ENCODE measurements around the gene MAN1C1.

Gene MAN1C1

GRCh38 chr1:25792115-25792514 is 175.5 kb downstream of the MAN1C1 start:
- DNase-seq: no peak

GRCh38 chr1:25793585-25794170 is 177.1 kb downstream of the MAN1C1 start:
- DNase-seq: no peak

GRCh38 chr1:25794325-25794724 is 177.7 kb downstream of the MAN1C1 start:
- DNase-seq: no peak

GRCh38 chr1:25795211-25795610 is 178.6 kb downstream of the MAN1C1 start:
- no peak for DNase-seq

- DNase-seq: no peak
Observed at GRCh38 chr1:25795946-25796810, 179.6 kb downstream of the MAN1C1 start.

DNA sequence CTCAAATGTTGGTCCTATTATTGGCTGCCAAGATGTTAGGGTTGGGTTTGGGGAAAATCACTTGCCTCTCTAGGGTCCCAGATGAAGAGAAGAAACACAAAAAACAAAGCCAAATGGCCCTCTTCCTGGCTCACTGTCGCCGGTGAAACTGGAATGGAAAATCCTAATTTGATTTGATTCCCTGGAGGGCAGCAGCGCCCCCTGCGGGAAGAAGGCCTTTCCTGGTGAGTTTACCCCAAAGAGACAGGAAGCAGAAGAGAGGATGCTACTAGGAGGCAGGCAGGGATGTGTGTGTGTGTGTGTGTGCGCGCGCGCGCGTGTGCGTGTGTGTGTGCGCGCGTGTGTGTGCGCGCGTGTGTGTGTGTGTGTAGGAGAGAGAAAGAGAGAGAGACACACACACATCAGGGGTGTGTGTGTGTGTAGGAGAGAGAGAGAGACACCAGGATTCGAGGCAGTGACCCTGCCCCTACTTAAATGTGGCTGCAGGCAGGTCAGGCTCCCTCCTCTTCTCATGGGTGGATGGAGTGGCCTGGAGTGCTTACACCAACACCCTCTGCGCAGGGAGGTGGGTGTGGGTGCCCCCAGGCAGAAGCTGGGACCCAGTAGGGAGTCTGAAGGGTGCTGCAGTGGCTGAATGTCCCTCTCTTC is 180.3 kb downstream of the MAN1C1 start:
- peak; percentile 76 for DNase-seq

GRCh38 chr1:25797939-25798338 is 181.3 kb downstream of the MAN1C1 start:
- DNase-seq: no peak

DNA sequence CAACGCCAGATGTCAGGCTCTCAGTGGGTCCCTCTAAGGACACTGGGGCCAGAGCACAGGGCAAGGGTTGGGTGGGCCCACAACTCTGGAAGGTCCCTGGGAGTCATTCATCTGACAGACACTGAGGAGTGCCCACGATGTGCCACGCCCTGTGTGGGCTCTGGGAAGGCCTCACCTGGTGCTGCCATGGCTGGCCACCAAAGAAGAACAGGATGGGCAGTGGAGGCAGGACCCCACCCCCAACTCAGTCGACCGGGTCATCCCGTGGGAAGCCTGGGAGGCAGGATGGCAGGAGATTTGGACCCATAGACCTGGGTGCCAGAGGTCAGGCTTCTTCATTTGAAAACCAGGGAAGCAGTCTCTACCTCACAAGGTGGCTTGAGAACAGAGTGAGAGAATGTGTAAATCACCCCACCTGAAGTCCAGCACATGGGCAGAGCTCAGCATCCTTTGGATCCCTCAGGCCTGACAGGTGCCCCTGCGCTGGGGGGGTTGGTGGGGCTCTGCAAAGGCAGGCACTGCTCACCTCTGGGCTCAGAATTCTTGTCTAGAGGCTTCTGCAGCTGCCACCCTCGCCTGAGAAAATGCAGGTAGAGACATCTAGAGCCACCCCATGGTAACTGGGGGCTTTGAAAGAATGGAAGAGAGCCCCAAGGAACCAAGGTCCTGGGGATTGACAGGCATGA is 182.2 kb downstream of the MAN1C1 start:
- no peak for DNase-seq

- DNase-seq: no peak
Observed at GRCh38 chr1:25799352-25799934, 182.9 kb downstream of the MAN1C1 start.

DNA sequence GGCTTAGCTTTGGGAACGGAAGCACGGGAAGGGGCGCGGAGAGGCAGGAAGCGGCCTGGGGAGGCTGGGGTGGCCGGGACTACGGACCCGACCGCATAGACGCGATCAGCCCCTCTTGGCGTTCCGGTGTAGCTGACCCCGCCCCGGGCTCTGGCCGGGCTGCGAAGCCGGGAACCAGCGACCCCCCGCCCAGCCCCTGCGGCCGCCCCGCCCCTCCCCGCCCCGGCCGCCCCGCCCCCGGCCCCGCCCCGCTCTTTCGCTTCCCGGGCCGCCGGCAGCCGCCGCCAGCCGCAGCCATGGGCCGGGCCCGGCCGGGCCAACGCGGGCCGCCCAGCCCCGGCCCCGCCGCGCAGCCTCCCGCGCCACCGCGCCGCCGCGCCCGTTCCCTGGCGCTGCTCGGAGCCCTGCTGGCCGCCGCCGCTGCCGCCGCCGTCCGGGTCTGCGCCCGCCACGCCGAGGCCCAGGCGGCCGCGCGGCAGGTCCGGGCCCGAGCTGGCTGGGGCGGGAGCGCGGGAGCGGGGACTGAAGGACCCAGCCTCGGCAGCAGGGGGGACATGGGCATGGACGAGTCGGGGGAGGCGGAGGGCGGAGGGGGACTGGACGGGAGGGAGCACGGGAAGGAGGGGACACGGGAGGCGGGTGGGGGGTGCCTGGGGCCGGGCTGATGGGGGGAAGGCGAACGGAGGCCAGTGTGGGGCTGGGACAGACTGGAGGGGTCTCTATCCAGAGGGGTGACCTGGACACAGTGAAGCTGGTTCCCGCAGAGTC is 183.5 kb downstream of the MAN1C1 start, which contains the start of gene SELENON:
TSS of gene SELENON (plus strand) at position 259 of the 768 bp plus-strand sequence. CDS start at position 297, 38 bp downstream.
- peak; percentile 30 for DNase-seq

DNA sequence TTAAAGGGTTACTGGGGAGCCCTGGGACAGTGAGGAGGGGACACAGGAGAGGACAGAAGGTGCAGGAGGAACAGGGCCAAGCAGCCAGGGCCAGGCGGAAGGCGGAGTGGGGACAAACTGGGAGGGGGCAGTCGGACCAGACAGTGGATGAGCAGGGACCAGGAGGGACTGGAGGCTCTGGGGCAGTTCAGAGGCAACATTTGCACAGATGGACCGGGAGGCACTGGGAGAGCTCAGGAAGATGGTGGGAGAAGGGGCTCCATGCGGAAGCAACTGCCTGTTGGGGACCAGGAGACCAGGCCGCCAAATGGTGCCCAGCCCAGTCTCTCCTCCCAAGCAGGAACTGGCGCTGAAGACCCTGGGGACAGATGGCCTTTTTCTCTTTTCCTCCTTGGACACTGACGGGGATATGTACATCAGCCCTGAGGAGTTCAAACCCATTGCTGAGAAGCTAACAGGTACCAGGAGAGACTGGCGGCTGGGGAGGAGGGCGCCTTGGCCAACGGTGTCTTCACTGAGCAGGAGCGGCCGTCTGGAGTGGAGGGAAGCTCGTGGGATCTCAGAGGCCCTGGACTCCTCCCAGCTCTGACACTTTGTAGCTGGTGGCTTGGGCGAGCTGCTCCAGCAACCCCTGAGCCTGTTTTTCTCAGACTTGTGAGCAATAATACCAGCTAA is 184.2 kb downstream of the MAN1C1 start:
- DNase-seq: no peak

- DNase-seq: no peak
Observed at GRCh38 chr1:25802915-25803314, 186.3 kb downstream of the MAN1C1 start.

DNA sequence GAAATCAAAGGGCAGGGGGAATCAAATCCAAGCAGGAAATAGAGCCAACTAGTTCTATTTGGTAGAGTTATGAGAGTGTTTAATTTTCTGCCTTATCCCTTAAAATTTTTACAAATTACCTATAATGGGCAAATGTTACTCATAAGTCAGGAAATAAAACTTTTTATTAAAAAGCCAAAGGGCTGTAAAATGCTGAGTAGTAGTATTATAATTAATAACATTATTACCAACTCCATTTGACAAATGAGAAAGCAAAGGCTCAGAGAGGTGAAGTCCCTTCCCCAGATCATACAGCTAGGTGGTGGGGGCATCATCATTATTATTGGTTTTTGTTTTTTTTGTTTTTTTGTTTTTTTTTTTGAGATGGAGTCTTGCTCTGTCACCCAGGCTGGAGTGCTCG is 186.8 kb downstream of the MAN1C1 start:
- DNase-seq: no peak

DNA sequence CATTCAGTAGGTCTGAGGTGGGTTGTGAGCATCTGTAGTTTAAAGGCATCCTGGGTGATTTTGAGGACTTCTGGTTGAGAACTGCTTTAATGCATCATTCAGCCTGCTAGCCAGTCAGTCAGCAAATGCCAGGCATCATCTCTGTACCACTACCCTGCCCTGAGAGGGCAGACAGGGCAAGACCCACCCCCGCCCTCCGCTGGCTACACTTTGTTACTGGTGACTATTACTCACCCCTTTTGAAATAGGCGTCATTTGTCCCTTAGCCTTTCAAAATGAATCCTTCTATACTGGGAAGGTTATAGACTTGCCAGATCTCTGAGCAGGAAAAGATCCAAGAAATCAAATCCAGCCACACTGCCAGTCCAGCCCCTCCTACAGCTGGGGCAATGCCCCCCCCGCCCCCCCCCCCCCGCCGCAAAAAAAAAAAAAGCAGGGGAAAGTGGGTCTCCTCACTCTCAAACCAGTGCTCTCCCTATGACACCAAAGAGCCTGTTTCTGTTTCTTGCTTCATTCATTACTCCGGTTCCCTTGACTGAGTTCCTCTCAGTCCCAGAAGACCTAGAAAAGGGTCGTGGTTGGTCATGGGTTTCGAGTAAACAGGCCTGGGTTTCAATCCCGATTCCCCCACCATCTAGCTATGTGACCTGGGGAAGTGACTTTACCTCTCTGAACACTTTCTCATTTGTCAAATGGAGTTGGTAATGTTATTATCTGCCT is 187.8 kb downstream of the MAN1C1 start:
- DNase-seq: no peak

DNA sequence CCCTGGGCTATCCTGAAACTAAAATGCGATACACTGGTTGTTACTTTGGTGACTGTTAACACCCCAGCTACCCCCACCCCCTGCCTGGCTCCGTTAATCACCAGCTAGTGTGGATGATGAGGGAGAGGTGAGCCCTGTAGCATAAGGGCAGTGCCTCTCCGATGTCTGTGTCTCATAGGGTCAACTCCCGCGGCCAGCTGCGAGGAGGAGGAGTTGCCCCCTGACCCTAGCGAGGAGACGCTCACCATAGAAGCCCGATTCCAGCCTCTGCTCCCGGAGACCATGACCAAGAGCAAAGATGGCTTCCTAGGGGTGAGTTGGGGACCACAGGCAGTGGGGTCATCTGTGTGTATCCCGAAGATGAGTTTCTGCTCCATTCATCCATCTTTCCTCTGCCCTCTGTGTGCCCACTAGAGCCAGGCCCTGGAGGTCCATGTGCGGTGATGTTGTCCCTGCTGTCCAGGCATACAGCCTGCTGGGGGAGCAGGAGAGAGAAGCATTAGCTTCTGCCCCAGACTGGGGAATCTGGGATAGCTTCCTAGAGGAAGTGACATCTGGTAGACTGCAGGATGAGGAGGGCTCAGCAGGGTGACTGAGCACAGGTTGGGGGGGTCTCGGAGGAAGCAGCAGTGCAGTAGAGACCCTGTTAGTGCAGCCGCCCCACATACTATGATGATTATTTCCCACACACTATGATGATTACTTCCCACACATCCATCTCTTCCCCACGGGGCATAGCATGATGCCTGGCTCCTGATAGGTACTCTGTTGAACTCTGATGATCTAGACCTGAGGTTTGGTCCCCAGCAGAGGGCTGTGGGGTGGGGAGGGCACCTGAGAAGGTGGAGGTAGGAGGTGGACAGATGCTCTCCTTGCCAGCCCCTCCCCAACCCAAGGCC is 188.6 kb downstream of the MAN1C1 start:
- DNase-seq: no peak

DNA sequence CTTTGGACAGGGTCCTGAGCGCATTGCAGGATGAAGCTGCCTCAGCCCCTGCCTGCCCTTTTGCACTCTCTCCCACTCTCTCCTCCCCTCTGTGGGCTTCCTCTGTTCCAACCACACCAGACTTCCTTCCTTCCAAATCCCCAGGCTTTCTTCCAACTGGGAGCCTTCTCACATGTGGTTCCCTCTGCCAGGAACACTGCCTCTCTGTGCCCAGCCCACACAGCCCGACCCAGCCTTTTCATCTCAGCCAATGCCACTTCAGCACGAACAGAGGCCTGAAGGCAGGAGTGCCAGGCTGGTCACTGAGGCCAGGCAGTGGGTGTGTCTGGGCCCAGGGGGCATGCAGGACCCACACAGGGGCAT is 189.3 kb downstream of the MAN1C1 start:
- no peak for DNase-seq

- DNase-seq: no peak
Observed at GRCh38 chr1:25806418-25806817, 189.8 kb downstream of the MAN1C1 start.

DNA sequence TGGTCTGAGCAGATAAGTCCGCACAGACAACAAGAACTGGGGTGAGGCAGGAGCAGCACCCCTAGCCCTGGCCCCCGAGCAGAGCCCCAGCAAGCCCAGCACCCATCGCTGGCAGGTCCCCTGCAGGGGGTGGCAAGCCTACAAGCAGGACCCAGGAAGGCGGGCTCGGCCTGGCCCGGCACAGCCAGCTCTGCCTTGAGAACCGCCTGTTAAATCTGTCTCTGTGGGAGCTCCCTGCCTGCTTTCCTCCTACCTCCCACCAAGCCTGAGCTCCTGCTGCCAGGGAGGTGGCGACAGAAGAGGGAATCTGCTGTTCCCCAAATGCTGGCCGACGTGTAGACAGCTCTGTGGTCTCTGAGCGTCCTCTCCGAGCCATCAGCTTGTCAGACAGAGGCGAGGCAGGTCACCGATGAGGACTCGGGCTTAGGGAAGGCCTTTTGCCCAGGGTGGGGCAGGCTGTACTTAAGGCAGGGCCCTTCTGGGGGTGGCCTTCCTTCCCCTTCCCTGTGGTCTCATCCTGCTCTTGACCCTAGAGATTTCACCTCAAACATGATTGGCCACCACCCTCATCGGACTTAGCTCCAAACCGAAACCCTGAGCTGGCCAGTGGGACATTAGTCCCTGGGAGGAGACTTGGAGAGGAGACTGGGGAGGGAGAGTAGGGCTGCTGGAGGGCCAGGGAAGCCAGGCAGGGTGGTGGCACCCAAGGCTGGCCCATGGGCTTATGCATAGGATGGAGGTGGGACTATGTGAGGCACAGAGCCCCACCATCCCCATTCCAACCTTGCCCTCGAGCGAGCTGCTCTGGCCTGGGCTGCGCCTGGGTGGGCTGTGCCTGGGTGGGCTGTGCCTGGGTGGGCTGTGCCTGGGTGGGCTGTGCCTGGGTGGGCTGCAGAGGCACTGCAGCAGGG is 191.1 kb downstream of the MAN1C1 start:
- no peak for DNase-seq
